HEK293 (cell line): Measurements from ENCODE around the gene UBA1.

Experiments used
- CTCF ChIA-PET: fragments of 350-600 bp; formaldehyde crosslinking; extraction: SDS; loops from one replicate; lab custom pipeline; 2021; ENCODE audit warnings: antibody characterized with exemption; lab: Yijun Ruan, JAX
- POLR2A ChIA-PET: fragments of 300-600 bp; formaldehyde crosslinking; extraction: SDS; loops from one replicate; lab custom pipeline; 2020; ENCODE audit warnings: antibody characterized with exemption, inconsistent platforms; lab: Yijun Ruan, JAX
- H3K27ac ChIP-seq: fragments of 200-500 bp; sonication (Bioruptor generic); 2 replicates; pipeline ENCODE4 v1.5.1; 2014; ENCODE audit warnings: low read depth, low read length, control low read depth, inconsistent platforms; ENCODE audit errors: extremely low read depth
- H3K36me3 ChIP-seq, 2 experiments: fragments of 200-500 bp in 1 of 2; sonication (Bioruptor generic) in 1 of 2; 1 replicate in 1 of 2; 2 replicates in 1 of 2; pipeline ENCODE4 v1.5.1; 2014 to 2017; ENCODE audit warnings: inconsistent platforms in 2 of 2, low read length in 2 of 2; ENCODE audit not compliant: control insufficient read depth in 2 of 2, insufficient read depth in 1 of 2
- H3K4me1 ChIP-seq: fragments of 200-500 bp; sonication (Bioruptor generic); 2 replicates; pipeline ENCODE4 v1.5.1; 2014; ENCODE audit warnings: mild to moderate bottlenecking, low read length, inconsistent platforms; ENCODE audit not compliant: control insufficient read depth, insufficient read depth
- H3K4me3 ChIP-seq: 2 replicates; pipeline ENCODE4 v1.5.1; 2011; ENCODE audit warnings: low read depth, mild to moderate bottlenecking, control low read depth, low read length, moderate library complexity
- H3K9me3 ChIP-seq: fragments of 200-500 bp; sonication (Bioruptor generic); 2 replicates; pipeline ENCODE4 v1.5.1; 2014; ENCODE audit warnings: low read depth, low read length, inconsistent platforms; ENCODE audit not compliant: control insufficient read depth, insufficient read depth
- BCL11A ChIP-seq: fragments of 450-650 bp; formaldehyde crosslinking; IDR thresholded peaks from 2 replicates; pipeline ENCODE4 v1.5.1; 2016; ENCODE audit warnings: low read depth, missing biosample characterization, missing genetic modification characterization
- KLF7 ChIP-seq: fragments of 450-650 bp; formaldehyde crosslinking; IDR thresholded peaks from 2 replicates; pipeline ENCODE4 v1.5.1; 2016; ENCODE audit warnings: missing biosample characterization, missing genetic modification characterization, borderline replicate concordance
- KLF9 ChIP-seq: fragments of 450-650 bp; formaldehyde crosslinking; IDR thresholded peaks from 2 replicates; pipeline ENCODE4 v1.5.1; 2016; ENCODE audit warnings: missing biosample characterization, missing genetic modification characterization, low read depth
- ZBTB20 ChIP-seq: fragments of 450-650 bp; formaldehyde crosslinking; IDR thresholded peaks from 2 replicates; pipeline ENCODE4 v1.5.1; 2016; ENCODE audit warnings: missing biosample characterization, missing genetic modification characterization
- ZFHX2 ChIP-seq: fragments of 450-650 bp; formaldehyde crosslinking; conservative IDR thresholded peaks from 2 replicates; pipeline ENCODE4 v1.5.1; 2016; ENCODE audit warnings: missing biosample characterization, missing genetic modification characterization
- ZNF138 ChIP-seq: fragments of 450-650 bp; formaldehyde crosslinking; IDR thresholded peaks from 2 replicates; pipeline ENCODE4 v1.5.1; 2016; ENCODE audit warnings: missing biosample characterization, missing genetic modification characterization, borderline replicate concordance
- ZNF140 ChIP-seq: fragments of 450-650 bp; formaldehyde crosslinking; IDR thresholded peaks from 2 replicates; pipeline ENCODE4 v1.5.1; 2016; ENCODE audit warnings: missing biosample characterization, missing genetic modification characterization
- ZNF169 ChIP-seq: fragments of 450-650 bp; formaldehyde crosslinking; IDR thresholded peaks from 2 replicates; pipeline ENCODE4 v1.5.1; 2016; ENCODE audit warnings: missing biosample characterization, missing genetic modification characterization
- ZNF174 ChIP-seq: fragments of 450-650 bp; formaldehyde crosslinking; IDR thresholded peaks from 2 replicates; pipeline ENCODE4 v1.5.0; 2017; ENCODE audit warnings: missing biosample characterization, mild to moderate bottlenecking, missing genetic modification characterization
- ZNF423 ChIP-seq: fragments of 450-650 bp; formaldehyde crosslinking; IDR thresholded peaks from 2 replicates; pipeline ENCODE4 v1.5.1; 2016; ENCODE audit warnings: missing biosample characterization, missing genetic modification characterization
- ZNF548 ChIP-seq: fragments of 450-650 bp; formaldehyde crosslinking; IDR thresholded peaks from 2 replicates; pipeline ENCODE4 v1.5.1; 2016; ENCODE audit warnings: missing biosample characterization, missing genetic modification characterization
- ZNF610 ChIP-seq: fragments of 450-650 bp; formaldehyde crosslinking; IDR thresholded peaks from 2 replicates; pipeline ENCODE4 v1.5.1; 2016; ENCODE audit warnings: missing biosample characterization, missing genetic modification characterization, borderline replicate concordance
- ZNF701 ChIP-seq: fragments of 450-650 bp; formaldehyde crosslinking; IDR thresholded peaks from 2 replicates; pipeline ENCODE4 v1.5.1; 2016; ENCODE audit warnings: missing biosample characterization, missing genetic modification characterization
- ZNF791 ChIP-seq: fragments of 450-650 bp; formaldehyde crosslinking; IDR thresholded peaks from 2 replicates; pipeline ENCODE4 v1.5.1; 2016; ENCODE audit warnings: missing biosample characterization, missing genetic modification characterization
- TF ChIP-seq, protein P1 (sequence below): fragments of 450-650 bp; formaldehyde crosslinking; IDR thresholded peaks from 2 replicates; pipeline ENCODE4 v1.5.1; 2016; ENCODE audit warnings: missing biosample characterization, missing genetic modification characterization
- TF ChIP-seq, protein P2 (sequence below): fragments of 450-650 bp; formaldehyde crosslinking; optimal IDR thresholded peaks from 2 replicates; pipeline ENCODE3; 2016; ENCODE audit warnings: missing biosample characterization, mild to moderate bottlenecking, missing genetic modification characterization

The UBA1 gene

DNA sequence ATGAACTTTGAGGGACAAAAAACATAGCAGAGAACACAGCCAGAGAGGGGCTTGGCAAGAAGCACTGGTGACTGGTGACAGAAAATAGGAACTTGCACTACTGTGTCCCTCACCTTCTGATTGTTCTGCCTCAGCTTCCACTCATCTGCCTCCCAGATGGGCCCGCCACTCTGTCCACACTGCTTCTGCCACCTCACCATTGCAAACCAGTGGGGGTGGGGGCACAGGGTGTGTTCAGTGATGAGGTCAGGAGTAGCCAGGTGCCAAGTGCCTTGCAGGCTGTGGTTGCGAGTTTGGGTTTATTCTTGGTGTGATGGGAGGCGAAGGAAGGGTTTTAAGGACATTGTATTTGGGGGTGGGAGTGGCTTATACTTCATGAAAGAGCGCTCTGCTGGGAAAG, 9.1 kb upstream of the UBA1 start:
- ChIA-PET CTCF (no interaction called here), POLR2A (no interaction called here)
- no peaks in the 10 kb centered on the region for H3K4me1 ChIP-seq
- H3K9me3 ChIP-seq, result no peaks in the 10 kb centered on the region
- TF ChIP-seq ZNF423 (tag by site-specific recombination), result no peak
- H3K27ac ChIP-seq, result no peak overlapping the region
- no peak overlapping the region for H3K4me3 ChIP-seq
- peaks cover 5 to 65% of the 10 kb centered on the region in 2 experiments for H3K36me3 ChIP-seq

DNA sequence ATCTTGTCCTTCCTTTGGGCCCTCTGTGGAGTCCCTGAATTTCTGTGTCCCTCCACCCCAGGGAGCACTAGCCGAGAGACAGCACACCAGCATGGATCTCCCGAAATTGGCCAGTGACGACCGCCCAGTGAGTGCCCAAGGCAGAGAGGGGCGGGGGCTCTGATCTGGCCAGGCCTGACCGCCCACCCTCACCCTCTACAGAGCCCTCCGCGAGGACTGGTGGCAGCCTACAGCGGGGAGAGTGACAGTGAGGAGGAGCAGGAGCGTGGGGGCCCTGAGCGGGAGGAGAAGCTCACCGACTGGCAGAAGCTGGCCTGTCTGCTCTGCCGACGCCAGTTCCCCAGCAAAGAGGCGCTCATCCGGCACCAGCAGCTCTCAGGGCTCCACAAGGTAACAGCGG, 8.4 kb upstream of the UBA1 start:
- Histone ChIP-seq H3K27ac (no peak overlapping the region), H3K9me3 (no peaks in the 10 kb centered on the region), H3K4me1 (no peaks in the 10 kb centered on the region), H3K4me3 (no peak overlapping the region), H3K36me3 (peaks cover 5 to 59% of the 10 kb centered on the region in 2 experiments)
- POLR2A ChIA-PET, result no interaction called here
- TF ChIP-seq ZNF610 (tag by site-specific recombination) (no peak), ZNF548 (no peak)
- CTCF ChIA-PET, result interaction anchor here (0.6 kb wide), 1 partner anchor 1664 kb away, joined by 3 read pairs; no protein-coding TSS in a partner anchor

DNA sequence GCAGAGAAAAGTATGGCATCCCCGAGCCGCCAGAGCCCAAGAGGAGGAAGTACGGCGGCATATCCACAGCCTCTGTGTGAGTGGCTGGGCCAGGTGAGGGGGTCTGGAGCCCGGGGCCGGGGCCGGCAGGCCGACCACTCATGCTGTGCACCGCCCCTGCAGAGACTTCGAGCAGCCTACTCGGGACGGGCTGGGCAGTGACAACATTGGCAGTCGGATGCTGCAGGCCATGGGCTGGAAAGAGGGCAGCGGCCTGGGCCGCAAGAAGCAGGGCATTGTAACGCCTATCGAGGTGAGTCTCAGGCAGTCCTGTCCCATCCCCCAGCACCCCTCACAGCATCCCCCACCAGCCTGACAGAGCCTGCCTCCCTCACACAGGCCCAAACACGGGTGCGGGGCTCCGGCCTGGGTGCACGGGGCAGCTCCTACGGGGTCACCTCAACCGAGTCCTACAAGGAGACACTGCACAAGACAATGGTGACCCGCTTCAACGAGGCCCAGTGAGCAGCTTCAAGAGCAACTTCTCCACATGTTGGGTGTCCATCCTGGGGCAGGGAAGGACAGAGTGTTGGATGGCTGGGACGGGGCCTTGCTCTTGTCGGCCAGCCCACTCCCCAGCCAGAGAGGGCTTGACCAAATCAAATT, 7.4 kb upstream of the UBA1 start:
- Histone ChIP-seq H3K9me3 (no peaks in the 10 kb centered on the region), H3K36me3 (peaks cover 0 to 50% of the 10 kb centered on the region in 2 experiments; a peak in 2 of 3 replicates), H3K4me3 (no peak overlapping the region), H3K27ac (no peak overlapping the region), H3K4me1 (no peaks in the 10 kb centered on the region)
- ChIA-PET POLR2A (no interaction called here), CTCF (interaction anchor here (0.6 kb wide), 1 partner anchor 1663 kb away, joined by 3 read pairs; no protein-coding TSS in a partner anchor)
- no peak for TF ChIP-seq ZNF791 (tag by site-specific recombination)
- TF ChIP-seq BCL11A, result no peak
- TF ChIP-seq, protein P1, sequence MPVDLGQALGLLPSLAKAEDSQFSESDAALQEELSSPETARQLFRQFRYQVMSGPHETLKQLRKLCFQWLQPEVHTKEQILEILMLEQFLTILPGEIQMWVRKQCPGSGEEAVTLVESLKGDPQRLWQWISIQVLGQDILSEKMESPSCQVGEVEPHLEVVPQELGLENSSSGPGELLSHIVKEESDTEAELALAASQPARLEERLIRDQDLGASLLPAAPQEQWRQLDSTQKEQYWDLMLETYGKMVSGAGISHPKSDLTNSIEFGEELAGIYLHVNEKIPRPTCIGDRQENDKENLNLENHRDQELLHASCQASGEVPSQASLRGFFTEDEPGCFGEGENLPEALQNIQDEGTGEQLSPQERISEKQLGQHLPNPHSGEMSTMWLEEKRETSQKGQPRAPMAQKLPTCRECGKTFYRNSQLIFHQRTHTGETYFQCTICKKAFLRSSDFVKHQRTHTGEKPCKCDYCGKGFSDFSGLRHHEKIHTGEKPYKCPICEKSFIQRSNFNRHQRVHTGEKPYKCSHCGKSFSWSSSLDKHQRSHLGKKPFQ (tag by site-specific recombination), result no peak

DNA sequence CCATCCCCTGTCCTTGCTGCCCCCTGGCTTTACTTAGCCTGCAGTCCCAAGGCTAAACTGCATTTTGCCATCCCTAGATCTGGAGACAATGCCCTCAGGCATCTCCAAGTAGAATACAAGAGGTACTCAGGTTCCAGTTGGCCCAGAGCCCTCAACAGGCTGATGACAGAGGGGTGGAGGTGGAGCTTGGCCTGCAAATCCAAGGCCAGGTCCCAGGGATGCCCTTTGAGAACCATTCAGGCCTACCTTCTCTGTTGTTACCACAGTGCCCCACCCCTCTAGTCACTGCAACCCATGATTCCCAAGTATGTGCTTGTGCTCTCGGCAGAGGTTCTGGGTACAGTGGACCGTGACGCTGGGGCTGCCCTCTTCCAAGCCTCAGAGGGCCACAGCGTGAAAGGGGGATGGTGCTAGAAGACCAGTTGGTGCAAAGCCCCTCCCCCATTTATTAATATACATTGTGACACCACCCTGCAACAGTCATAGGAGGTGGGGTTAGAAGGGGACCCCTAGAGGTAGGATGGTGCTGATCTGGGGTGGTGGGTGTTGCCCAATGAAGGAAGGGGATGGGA, 6.4 kb upstream of the UBA1 start:
- POLR2A ChIA-PET, result interaction anchor here (1.1 kb wide), 1 partner anchor 37 kb away, joined by 3 read pairs; no protein-coding TSS in a partner anchor
- CTCF ChIA-PET, result interaction anchor here (0.6 kb wide), 1 partner anchor 63 kb away, joined by 3 read pairs; no protein-coding TSS in a partner anchor
- no peaks in the 10 kb centered on the region for H3K4me1 ChIP-seq
- H3K36me3 ChIP-seq, result peaks cover 0 to 40% of the 10 kb centered on the region in 2 experiments; a peak in 2 of 3 replicates
- no peak for TF ChIP-seq ZNF174 (tag by site-specific recombination)
- no peak for TF ChIP-seq ZNF791 (tag by site-specific recombination)
- no peak for TF ChIP-seq ZNF701 (tag by site-specific recombination)
- no peak overlapping the region for H3K4me3 ChIP-seq
- H3K27ac ChIP-seq, result no peak overlapping the region
- H3K9me3 ChIP-seq, result no peaks in the 10 kb centered on the region

DNA sequence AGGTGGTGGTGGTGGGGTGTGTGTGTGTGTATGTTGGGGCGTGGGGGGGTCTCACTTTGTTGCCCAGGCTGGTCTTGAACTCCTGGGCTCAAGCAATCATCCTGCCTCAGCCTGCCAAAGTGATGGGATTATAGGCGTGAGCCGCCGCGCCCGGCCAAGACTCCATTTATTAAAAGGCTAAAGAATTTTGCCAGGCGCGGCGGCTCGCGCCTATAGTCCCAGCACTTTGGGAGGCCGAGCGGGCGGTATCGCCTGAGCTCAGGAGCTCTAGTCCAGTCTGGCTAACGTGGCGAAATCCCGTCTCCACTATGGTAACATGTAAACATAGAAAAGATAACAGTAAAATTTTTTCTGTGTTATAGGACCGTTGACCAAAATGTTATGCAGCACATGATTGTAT, 3.7 kb upstream of the UBA1 start:
- TF ChIP-seq KLF7 (tag by site-specific recombination) (no peak), ZBTB20 (tag by site-specific recombination) (no peak), KLF9 (no peak), ZNF138 (no peak), ZNF423 (tag by site-specific recombination) (no peak), ZNF169 (tag by site-specific recombination) (no peak), ZNF140 (tag by site-specific recombination) (no peak), ZFHX2 (tag by site-specific recombination) (no peak)
- TF ChIP-seq, protein P2, sequence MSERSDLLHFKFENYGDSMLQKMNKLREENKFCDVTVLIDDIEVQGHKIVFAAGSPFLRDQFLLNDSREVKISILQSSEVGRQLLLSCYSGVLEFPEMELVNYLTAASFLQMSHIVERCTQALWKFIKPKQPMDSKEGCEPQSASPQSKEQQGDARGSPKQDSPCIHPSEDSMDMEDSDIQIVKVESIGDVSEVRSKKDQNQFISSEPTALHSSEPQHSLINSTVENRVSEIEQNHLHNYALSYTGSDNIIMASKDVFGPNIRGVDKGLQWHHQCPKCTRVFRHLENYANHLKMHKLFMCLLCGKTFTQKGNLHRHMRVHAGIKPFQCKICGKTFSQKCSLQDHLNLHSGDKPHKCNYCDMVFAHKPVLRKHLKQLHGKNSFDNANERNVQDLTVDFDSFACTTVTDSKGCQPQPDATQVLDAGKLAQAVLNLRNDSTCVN (tag by site-specific recombination), result no peak
- TF ChIP-seq, all 188 proteins: peak for 0
- Histone ChIP-seq H3K36me3 (peaks cover 0 to 27% of the 10 kb centered on the region in 2 experiments; a peak in 2 of 3 replicates), H3K4me1 (peaks cover 4% of the 10 kb centered on the region; the same call in 1 of the 2 replicates), H3K9me3 (no peaks in the 10 kb centered on the region), H3K4me3 (no peak overlapping the region), H3K27ac (no peak overlapping the region)
- CTCF ChIA-PET, result interaction anchor here (0.6 to 1.2 kb wide), 4 partner anchors 45 to 334 kb away, joined by 3 to 5 read pairs (median 4); partner anchors contain the start of genes NDUFB11 and RBM10
- POLR2A ChIA-PET, result interaction anchor here (0.9 to 2.4 kb wide), 4 partner anchors 10 to 366 kb away, joined by 4 to 26 read pairs (median 8); partner anchors contain the start of genes NDUFB11 and RBM10
